NB4 (cell line): ENCODE data around the gene PIK3CA.
A peak's percentile ranks its signal among the peaks of the same experiment; 100 is the strongest.
"Not testable (repeated sequence)": the region's sequence is repeated elsewhere in the genome, so short reads cannot be mapped to it uniquely, and the experiment has no call there.

Experiments
- DNase-seq: peaks from one replicate; pipeline ENCODE4 v3.0.0; 2010; ENCODE audit warnings: low read depth
- H3K4me3 ChIP-seq: one replicate; pipeline ENCODE4 v1.5.1; 2011; ENCODE audit warnings: mild to moderate bottlenecking, low read depth, low read length, moderate library complexity
- MYC ChIP-seq: IDR thresholded peaks from 2 replicates; pipeline ENCODE4 v1.6.1; 2011; ENCODE audit warnings: low read depth, low read length
- POLR2A ChIP-seq: IDR thresholded peaks from 2 replicates; pipeline ENCODE4 v1.6.1; 2011; ENCODE audit warnings: mild to moderate bottlenecking; ENCODE audit not compliant: insufficient read length; ENCODE audit errors: extremely low read depth
- TF ChIP-seq, protein P1 (sequence below): IDR thresholded peaks from one replicate; pipeline ENCODE4 v1.5.1; 2012; ENCODE audit warnings: low read depth, low read length
- TF ChIP-seq, protein P2 (sequence below): IDR thresholded peaks from 2 replicates; pipeline ENCODE4 v1.6.1; 2011; ENCODE audit warnings: low read depth, low read length

Gene PIK3CA

DNA sequence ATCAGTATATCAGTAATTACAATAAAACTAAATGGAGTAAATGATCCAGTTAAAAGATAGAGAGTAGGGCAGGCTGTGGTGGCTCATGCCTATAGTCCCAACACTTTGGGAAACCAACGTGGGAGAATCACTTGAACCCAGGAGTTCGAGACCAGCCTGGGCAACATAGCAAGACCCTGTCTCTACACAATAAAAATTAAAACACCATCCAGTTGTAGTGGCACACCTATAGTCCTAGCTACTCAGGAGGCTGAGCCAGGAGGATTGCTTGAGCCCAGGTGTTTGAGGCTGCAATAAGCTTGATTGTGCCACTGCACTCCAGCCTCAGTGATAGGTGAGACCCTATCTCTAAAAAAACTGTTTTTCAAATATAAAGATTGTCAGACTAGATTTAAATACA, 108.7 kb downstream of the PIK3CA start:
- H3K4me3 ChIP-seq: peak overlapping the region; percentile 6
- no peak for DNase-seq
- no peak for TF ChIP-seq MYC
- TF ChIP-seq POLR2A: no peak
- TF ChIP-seq, protein P1, sequence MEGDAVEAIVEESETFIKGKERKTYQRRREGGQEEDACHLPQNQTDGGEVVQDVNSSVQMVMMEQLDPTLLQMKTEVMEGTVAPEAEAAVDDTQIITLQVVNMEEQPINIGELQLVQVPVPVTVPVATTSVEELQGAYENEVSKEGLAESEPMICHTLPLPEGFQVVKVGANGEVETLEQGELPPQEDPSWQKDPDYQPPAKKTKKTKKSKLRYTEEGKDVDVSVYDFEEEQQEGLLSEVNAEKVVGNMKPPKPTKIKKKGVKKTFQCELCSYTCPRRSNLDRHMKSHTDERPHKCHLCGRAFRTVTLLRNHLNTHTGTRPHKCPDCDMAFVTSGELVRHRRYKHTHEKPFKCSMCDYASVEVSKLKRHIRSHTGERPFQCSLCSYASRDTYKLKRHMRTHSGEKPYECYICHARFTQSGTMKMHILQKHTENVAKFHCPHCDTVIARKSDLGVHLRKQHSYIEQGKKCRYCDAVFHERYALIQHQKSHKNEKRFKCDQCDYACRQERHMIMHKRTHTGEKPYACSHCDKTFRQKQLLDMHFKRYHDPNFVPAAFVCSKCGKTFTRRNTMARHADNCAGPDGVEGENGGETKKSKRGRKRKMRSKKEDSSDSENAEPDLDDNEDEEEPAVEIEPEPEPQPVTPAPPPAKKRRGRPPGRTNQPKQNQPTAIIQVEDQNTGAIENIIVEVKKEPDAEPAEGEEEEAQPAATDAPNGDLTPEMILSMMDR: no peak
- TF ChIP-seq, protein P2, sequence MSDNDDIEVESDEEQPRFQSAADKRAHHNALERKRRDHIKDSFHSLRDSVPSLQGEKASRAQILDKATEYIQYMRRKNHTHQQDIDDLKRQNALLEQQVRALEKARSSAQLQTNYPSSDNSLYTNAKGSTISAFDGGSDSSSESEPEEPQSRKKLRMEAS: no peak

DNA sequence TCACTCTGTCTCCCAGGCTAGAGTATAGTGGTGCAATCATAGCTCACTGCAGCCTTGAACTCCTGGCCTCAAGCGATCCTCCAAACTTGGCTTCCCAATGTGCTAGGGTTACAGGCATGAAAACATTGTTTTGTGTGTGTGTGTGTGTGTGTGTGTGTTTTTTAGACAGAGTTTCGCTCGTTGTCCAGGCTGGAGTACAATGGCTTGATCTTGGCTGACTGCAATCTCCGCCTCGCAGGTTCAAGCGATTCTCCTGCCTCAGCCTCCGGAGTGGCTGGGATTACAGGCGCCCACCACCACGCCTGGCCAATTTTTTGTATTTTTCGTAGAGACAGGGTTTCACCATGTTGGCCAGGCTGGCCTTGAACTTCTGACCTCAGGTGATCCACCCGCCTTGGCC, 109.6 kb downstream of the PIK3CA start:
- H3K4me3 ChIP-seq, DNase-seq: not testable (repeated sequence)

DNA sequence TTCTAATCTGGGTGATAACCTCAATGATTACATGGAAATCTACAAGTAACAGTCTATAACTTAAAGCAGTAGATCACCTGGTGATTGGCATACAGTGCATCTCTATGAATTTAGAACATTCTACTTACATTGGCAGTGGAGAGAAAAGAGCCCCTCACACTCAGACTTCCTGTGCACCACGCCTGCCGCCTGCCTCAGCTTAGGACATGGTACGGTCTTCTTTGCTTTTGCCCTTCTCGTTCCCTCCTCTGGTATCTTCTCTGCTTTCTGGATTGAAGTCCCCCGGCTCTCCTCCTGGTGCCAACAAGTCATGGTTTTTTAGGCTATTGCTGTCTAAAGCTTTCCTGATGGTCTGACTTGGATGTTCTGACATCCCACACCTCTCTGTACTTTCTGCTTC, 110.7 kb downstream of the PIK3CA start:
- TF ChIP-seq MYC (no peak), POLR2A (no peak)
- TF ChIP-seq, protein P1: no peak
- TF ChIP-seq, protein P2: no peak
- no peak overlapping the region for H3K4me3 ChIP-seq
- DNase-seq: no peak

DNA sequence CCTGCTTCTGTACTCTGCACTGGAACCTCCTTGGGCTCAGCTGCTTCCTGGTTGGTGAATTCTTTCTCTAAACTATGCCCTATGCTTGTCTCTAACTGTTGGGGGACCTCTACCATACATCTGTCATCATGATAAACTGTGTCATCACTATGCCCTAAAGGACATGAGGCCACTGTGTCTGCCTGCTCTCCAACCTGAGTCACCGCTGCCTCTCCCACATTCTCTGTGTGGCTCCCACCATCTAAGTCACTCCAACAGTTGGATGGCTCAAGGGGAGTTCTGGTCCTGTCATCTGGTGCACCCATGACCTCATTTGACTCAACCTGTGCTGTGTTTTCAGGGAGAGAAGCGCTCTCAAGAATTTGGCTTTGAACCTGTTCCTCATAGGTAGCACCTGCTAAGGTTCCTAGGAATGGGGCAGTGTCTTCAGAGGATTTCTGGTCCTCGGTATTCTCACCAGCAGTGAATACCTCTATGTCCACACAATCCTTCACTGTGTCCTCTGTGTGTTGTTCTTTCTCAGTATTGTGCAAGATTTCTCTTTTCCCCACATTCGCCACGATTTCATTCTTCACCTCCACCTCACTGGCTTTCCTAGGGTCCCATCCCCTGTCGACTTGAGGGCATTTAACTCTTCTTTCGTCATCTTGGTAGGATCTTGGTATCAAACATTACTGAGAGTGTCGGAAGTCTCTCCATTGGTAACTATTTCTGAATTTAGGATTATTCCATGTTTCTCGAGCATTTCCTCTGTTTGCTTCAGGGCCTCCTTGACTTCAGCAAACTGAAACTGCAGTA, 112.0 kb downstream of the PIK3CA start:
- not testable (repeated sequence) for H3K4me3 ChIP-seq
- DNase-seq: peak; percentile 25

DNA sequence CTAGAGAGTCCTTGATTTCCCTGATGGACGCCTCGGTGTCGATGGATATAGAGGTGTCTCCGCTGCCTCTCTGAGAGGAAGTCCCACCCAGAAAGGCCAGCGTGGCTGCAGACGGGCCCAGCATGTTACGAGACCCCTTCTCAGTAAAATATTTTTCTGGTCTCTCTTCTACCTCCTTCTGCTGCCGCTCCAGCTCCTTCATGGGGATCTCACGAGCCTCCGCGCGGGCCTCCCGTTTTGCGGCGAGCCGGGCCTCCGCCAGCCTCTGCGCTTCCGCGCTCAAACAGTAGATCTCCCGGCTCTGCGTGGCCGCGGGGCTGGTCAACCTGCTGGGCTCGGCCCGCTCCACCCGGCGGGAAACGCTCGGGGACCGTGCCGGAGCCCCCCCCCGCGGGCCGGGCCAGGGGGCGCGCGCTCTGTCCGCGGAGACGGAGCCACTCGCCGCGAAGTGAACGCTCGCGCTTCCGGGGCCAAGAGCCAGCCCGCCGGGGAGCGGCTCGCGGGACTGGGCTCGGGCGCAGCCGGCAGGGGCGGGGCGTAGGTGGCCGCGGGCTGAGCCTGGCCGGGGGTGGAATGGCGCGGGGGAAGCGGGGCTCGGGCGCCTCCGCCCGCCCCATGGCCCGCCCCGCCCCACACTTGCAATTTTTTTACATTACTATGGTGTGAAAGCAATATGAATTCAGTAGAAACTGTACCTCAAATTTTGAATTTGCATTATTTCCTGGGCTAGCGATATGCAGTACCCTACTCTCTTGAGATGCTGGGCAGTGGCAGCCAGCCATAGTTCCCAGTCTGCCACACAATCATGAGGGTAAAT, 113.0 kb downstream of the PIK3CA start:
- H3K4me3 ChIP-seq: peak overlapping the region; percentile 64
- peak; percentile 80 for DNase-seq
- TF ChIP-seq MYC: no peak
- TF ChIP-seq, protein P2: no peak
- TF ChIP-seq, protein P1: no peak
- TF ChIP-seq POLR2A: no peak

DNA sequence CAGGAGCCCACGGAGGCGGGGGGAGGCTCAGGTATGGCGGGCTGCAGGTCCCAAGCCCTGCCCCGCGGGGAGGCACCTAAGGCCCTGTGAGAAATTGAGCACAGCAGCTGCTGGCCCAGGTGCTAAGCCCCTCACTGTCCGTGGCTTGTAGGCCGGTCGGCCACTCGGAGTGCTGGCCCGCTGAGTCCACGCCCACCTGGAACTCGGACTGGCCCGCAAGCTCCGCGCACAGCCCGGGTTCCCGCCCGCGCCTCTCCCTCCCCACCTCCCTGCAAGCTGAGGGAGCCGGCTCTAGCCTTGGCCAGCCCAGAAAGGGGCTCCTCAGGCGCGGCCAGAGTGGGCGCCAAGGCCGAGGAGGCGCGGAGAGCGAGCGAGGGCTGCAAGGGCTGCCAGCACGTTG, 115.0 kb downstream of the PIK3CA start:
- H3K4me3 ChIP-seq: no peak overlapping the region
- TF ChIP-seq MYC (no peak), POLR2A (no peak)
- TF ChIP-seq, protein P1: no peak
- TF ChIP-seq, protein P2: no peak
- no peak for DNase-seq
